Hepatocyte (in vitro differentiated cells): ENCODE measurements around the gene PADI3. TPM values are rescaled to one million over a fixed set of nuclear protein-coding genes. Genes with fewer than 3 reads are reported as not detected.

Experiments
- DNase-seq: peaks from one replicate; pipeline ENCODE4 v3.0.0-alpha.2; 2016; ENCODE audit warnings: low spot score
- H2AFZ ChIP-seq: fragments of 200-600 bp; sonication (generic); 2 replicates; pipeline ENCODE4 v1.6.0; 2016; ENCODE audit warnings: antibody characterized with exemption, mild to moderate bottlenecking
- H3K27ac ChIP-seq: fragments of 200-600 bp; sonication (generic); 2 replicates; pipeline ENCODE4 v1.5.1; 2016; ENCODE audit warnings: mild to moderate bottlenecking
- H3K27me3 ChIP-seq: fragments of 200-600 bp; sonication (generic); 2 replicates; pipeline ENCODE4 v1.6.1; 2016
- H3K36me3 ChIP-seq: fragments of 200-600 bp; sonication (generic); replicated peaks from 2 replicates; pipeline ENCODE4 v1.5.1; 2016; ENCODE audit warnings: low read depth; ENCODE audit not compliant: insufficient read depth
- H3K4me1 ChIP-seq: fragments of 200-600 bp; sonication (generic); 2 replicates; pipeline ENCODE4 v1.5.1; 2016; ENCODE audit warnings: mild to moderate bottlenecking, moderate library complexity; ENCODE audit not compliant: insufficient read depth
- H3K4me2 ChIP-seq: fragments of 200-600 bp; sonication (generic); 2 replicates; pipeline ENCODE4 v1.6.0; 2016
- H3K4me3 ChIP-seq: fragments of 200-600 bp; sonication (generic); 2 replicates; pipeline ENCODE4 v1.5.1; 2016; ENCODE audit warnings: mild to moderate bottlenecking
- H3K79me2 ChIP-seq: fragments of 200-600 bp; sonication (generic); 2 replicates; pipeline ENCODE4 v1.6.0; 2017; ENCODE audit warnings: mild to moderate bottlenecking
- H3K9me2 ChIP-seq: fragments of 200-600 bp; sonication (generic); replicated peaks from 2 replicates; pipeline ENCODE4 v1.6.0; 2017; ENCODE audit warnings: mild to moderate bottlenecking; ENCODE audit not compliant: insufficient read depth
- H3K9me3 ChIP-seq: fragments of 200-600 bp; sonication (generic); 2 replicates; pipeline ENCODE4 v1.5.1; 2016; ENCODE audit warnings: low read depth, mild to moderate bottlenecking
- H4K20me1 ChIP-seq: fragments of 200-600 bp; sonication (generic); 2 replicates; pipeline ENCODE4 v1.6.0; 2016; ENCODE audit warnings: mild to moderate bottlenecking; ENCODE audit not compliant: insufficient read depth, poor library complexity, severe bottlenecking
- EZH2 ChIP-seq: fragments of 200-600 bp; sonication (generic); IDR thresholded peaks from 2 replicates; pipeline ENCODE4 v1.6.1; 2016; ENCODE audit warnings: antibody characterized with exemption, mild to moderate bottlenecking, borderline replicate concordance
- EZH2phosphoT487 ChIP-seq: fragments of 200-600 bp; sonication (generic); IDR thresholded peaks from one replicate; pipeline ENCODE4 v1.6.1; 2018; ENCODE audit warnings: antibody characterized with exemption, mild to moderate bottlenecking, low read depth, moderate library complexity; ENCODE audit not compliant: unreplicated experiment, severe bottlenecking
- WGBS: methylation state at CpG from one replicate; pipeline ENCODE4 v1.1.6; 2016; ENCODE audit warnings: low lambda C conversion rate; ENCODE audit errors: missing lambda C conversion rate; 5-methylcytosine and 5-hydroxymethylcytosine counted together
- polyA plus RNA-seq: library from polyadenylated mRNA; unstranded; fragments of >200 nt; fragmentation: Nextera tagmentation; extraction: Ambion mirVana; gene quantifications from 2 replicates; pipeline ENCODE4 v1.2.1, GENCODE V29; 2016
- total RNA-seq: library from RNA; depleted of rRNA; stranded (reverse); fragments of >200 nt; gene quantifications from 2 replicates; pipeline ENCODE4 v1.2.3, GENCODE V29; 2014
- TF ChIP-seq, protein P1 (sequence below): fragments of 200-600 bp; sonication (generic); IDR thresholded peaks from 2 replicates; pipeline ENCODE4 v1.5.1; 2016; ENCODE audit warnings: antibody characterized with exemption, mild to moderate bottlenecking; ENCODE audit not compliant: poor library complexity

The PADI3 gene
- total and polyA plus RNA-seq, 2 experiments from 2014 or later, result not detected

GRCh38 chr1:17215545-17215890, 33.4 kb upstream of the PADI3 start:
- WGBS, result 97% methylated on average over 6 of the region's 6 CpGs
- H3K27ac ChIP-seq, result no peak overlapping the region
- H3K79me2 ChIP-seq, result no peaks in the 10 kb centered on the region
- H3K4me3 ChIP-seq, result no peak overlapping the region
- no peak for TF ChIP-seq EZH2
- H2AFZ ChIP-seq, result no peak overlapping the region
- no peaks in the 10 kb centered on the region for H4K20me1 ChIP-seq
- H3K27me3 ChIP-seq, result no peaks in the 10 kb centered on the region
- peaks cover 18% of the 10 kb centered on the region for H3K4me1 ChIP-seq
- no peak for DNase-seq
- no peaks in the 10 kb centered on the region for H3K9me3 ChIP-seq
- no peaks in the 10 kb centered on the region for H3K36me3 ChIP-seq
- no peaks in the 10 kb centered on the region for H3K9me2 ChIP-seq
- no peak overlapping the region for H3K4me2 ChIP-seq

GRCh38 chr1:17216078-17216477, 32.8 kb upstream of the PADI3 start:
- WGBS, result 82% methylated on average over 5 of the region's 5 CpGs
- Histone ChIP-seq H4K20me1 (no peaks in the 10 kb centered on the region), H3K27ac (no peak overlapping the region), H3K9me2 (no peaks in the 10 kb centered on the region), H2AFZ (no peak overlapping the region), H3K9me3 (no peaks in the 10 kb centered on the region), H3K4me1 (peaks cover 18% of the 10 kb centered on the region), H3K4me3 (no peak overlapping the region), H3K79me2 (no peaks in the 10 kb centered on the region), H3K27me3 (no peaks in the 10 kb centered on the region), H3K36me3 (no peaks in the 10 kb centered on the region), H3K4me2 (no peak overlapping the region)
- no peak for TF ChIP-seq EZH2phosphoT487
- TF ChIP-seq, protein P1, sequence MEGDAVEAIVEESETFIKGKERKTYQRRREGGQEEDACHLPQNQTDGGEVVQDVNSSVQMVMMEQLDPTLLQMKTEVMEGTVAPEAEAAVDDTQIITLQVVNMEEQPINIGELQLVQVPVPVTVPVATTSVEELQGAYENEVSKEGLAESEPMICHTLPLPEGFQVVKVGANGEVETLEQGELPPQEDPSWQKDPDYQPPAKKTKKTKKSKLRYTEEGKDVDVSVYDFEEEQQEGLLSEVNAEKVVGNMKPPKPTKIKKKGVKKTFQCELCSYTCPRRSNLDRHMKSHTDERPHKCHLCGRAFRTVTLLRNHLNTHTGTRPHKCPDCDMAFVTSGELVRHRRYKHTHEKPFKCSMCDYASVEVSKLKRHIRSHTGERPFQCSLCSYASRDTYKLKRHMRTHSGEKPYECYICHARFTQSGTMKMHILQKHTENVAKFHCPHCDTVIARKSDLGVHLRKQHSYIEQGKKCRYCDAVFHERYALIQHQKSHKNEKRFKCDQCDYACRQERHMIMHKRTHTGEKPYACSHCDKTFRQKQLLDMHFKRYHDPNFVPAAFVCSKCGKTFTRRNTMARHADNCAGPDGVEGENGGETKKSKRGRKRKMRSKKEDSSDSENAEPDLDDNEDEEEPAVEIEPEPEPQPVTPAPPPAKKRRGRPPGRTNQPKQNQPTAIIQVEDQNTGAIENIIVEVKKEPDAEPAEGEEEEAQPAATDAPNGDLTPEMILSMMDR, result no peak
- no peak for DNase-seq

DNA sequence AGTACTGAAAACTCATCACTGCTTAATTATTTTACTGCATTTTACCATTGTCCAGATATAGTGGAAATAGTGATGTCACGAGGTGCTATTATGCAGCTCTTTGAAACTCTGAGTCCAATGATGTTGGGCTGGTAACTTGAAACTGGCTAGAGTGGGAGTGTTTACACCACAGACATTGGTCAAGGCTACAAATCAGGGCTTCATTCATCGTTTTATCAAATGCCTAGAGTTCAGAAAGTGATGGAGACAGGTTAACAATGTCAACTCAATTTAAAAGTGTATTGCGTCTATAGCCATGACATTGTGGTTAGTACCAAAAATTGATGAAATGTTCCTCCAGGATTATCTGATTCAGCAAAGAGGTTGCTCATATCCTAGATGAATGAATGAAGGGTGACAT, 31.3 kb upstream of the PADI3 start:
- H3K9me3 ChIP-seq, result no peaks in the 10 kb centered on the region
- no peak overlapping the region for H3K4me2 ChIP-seq
- no peaks in the 10 kb centered on the region for H4K20me1 ChIP-seq
- DNase-seq, result no peak
- no peak overlapping the region for H3K27ac ChIP-seq
- peaks cover 10% of the 10 kb centered on the region for H3K4me1 ChIP-seq
- H3K79me2 ChIP-seq, result no peaks in the 10 kb centered on the region
- WGBS, result 83% methylated on average over 3 of the region's 3 CpGs
- H3K27me3 ChIP-seq, result no peaks in the 10 kb centered on the region
- H3K4me3 ChIP-seq, result no peak overlapping the region
- no peak overlapping the region for H2AFZ ChIP-seq
- TF ChIP-seq, protein P1, result no peak
- TF ChIP-seq EZH2, result no peak
- no peak for TF ChIP-seq EZH2phosphoT487
- H3K9me2 ChIP-seq, result no peaks in the 10 kb centered on the region
- no peaks in the 10 kb centered on the region for H3K36me3 ChIP-seq

GRCh38 chr1:17218939-17219338, 30.0 kb upstream of the PADI3 start:
- Histone ChIP-seq H3K4me2 (no peak overlapping the region), H2AFZ (no peak overlapping the region), H3K79me2 (no peaks in the 10 kb centered on the region), H4K20me1 (no peaks in the 10 kb centered on the region), H3K4me1 (no peaks in the 10 kb centered on the region), H3K4me3 (no peak overlapping the region), H3K27me3 (no peaks in the 10 kb centered on the region), H3K27ac (no peak overlapping the region), H3K9me3 (no peaks in the 10 kb centered on the region), H3K9me2 (no peaks in the 10 kb centered on the region), H3K36me3 (no peaks in the 10 kb centered on the region)
- DNase-seq, result no peak
- 86% methylated on average over 6 of the region's 7 CpGs for WGBS
- TF ChIP-seq, protein P1, result no peak
- no peak for TF ChIP-seq EZH2phosphoT487
- TF ChIP-seq EZH2, result no peak
